ENCODE results near the gene ZNF214.

The ZNF214 gene

DNA sequence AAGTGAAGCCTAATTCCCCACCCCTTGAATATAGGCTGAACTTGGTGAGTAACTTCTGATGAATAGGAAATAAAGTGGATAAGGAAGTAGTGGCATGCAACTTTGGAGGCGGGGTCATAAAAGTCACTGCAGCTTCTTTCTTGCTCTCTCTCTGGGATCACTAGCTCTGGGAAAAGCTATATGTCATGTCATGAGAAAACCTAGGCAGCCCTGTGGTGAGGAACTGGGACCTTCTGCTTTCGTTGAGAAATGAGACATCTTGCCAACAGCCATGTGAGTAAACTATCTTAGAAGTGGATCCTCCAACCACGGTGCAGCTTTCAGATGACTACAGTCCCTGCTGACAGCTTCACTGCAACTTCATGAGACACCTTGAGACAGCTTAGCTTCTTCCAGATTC lies 15.7 kb downstream of the ZNF214 start:
- H3K36me3 ChIP-seq (ENCODE audit: insufficient read depth, low read length) = no peaks in the 10 kb centered on the region
- H3K79me2 ChIP-seq (ENCODE audit: insufficient read depth, low read length) = no peaks in the 10 kb centered on the region
- no peaks in the 10 kb centered on the region for H3K9me2 ChIP-seq (ENCODE audit: low read depth, low read length)
- no peaks in the 10 kb centered on the region for H3K27me3 ChIP-seq (ENCODE audit: insufficient read depth, low read length)
- TF ChIP-seq, protein P1, sequence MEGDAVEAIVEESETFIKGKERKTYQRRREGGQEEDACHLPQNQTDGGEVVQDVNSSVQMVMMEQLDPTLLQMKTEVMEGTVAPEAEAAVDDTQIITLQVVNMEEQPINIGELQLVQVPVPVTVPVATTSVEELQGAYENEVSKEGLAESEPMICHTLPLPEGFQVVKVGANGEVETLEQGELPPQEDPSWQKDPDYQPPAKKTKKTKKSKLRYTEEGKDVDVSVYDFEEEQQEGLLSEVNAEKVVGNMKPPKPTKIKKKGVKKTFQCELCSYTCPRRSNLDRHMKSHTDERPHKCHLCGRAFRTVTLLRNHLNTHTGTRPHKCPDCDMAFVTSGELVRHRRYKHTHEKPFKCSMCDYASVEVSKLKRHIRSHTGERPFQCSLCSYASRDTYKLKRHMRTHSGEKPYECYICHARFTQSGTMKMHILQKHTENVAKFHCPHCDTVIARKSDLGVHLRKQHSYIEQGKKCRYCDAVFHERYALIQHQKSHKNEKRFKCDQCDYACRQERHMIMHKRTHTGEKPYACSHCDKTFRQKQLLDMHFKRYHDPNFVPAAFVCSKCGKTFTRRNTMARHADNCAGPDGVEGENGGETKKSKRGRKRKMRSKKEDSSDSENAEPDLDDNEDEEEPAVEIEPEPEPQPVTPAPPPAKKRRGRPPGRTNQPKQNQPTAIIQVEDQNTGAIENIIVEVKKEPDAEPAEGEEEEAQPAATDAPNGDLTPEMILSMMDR (IDR thresholded peaks at IDR 0.05; ENCODE audit: low read length) = no peak
- TF ChIP-seq EZH2 (IDR thresholded peaks at IDR 0.05; ENCODE audit: borderline replicate concordance, low read length) = no peak
- H3K9ac ChIP-seq (ENCODE audit: low read length) = no peak overlapping the region
- no peak overlapping the region for H2AFZ ChIP-seq (ENCODE audit: low read length)
- no peaks in the 10 kb centered on the region for H3K9me3 ChIP-seq (ENCODE audit: low read length)
- H3K27ac ChIP-seq (ENCODE audit: low read depth, low read length, poor library complexity, severe bottlenecking) = no peak overlapping the region
- no peaks in the 10 kb centered on the region for H3F3A ChIP-seq (ENCODE audit: insufficient read depth, low read length)
- no peak overlapping the region for H3K4me2 ChIP-seq (ENCODE audit: low read length)
- no peaks in the 10 kb centered on the region for H3K4me1 ChIP-seq (ENCODE audit: insufficient read depth, low read length, severe bottlenecking)
- H4K20me1 ChIP-seq (ENCODE audit: insufficient read depth, low read length) = no peaks in the 10 kb centered on the region
- no peak overlapping the region for H3K4me3 ChIP-seq (ENCODE audit: low read depth, low read length, poor library complexity, severe bottlenecking)

DNA sequence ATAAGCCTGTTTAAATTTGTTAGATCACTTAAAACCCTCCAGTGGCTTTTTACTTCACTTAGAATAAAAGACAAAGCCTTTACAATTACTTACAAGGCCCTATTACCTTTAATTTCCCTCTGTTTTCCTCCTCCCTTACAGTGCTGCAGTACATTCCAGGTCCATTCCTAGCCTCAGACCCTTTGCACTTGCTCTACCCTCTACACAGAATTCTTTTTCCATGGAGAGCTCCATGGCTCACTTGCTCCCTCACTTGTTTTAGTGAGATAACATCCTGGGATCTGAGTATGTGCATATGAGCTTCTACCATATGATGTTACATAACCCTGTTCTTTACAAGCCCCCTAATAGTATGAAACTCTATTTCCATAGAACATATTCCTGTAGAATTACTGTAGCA lies 24.4 kb downstream of the ZNF214 start:
- no peaks in the 10 kb centered on the region for H3K79me2 ChIP-seq (ENCODE audit: insufficient read depth, low read length)
- no peaks in the 10 kb centered on the region for H4K20me1 ChIP-seq (ENCODE audit: insufficient read depth, low read length)
- no peak overlapping the region for H3K4me2 ChIP-seq (ENCODE audit: low read length)
- peaks cover 7% of the 10 kb centered on the region for H3K4me1 ChIP-seq (ENCODE audit: insufficient read depth, low read length, severe bottlenecking)
- no peaks in the 10 kb centered on the region for H3K27me3 ChIP-seq (ENCODE audit: insufficient read depth, low read length)
- no peak overlapping the region for H3K27ac ChIP-seq (ENCODE audit: low read depth, low read length, poor library complexity, severe bottlenecking)
- no peak for TF ChIP-seq EZH2 (IDR thresholded peaks at IDR 0.05; ENCODE audit: borderline replicate concordance, low read length)
- TF ChIP-seq, protein P1 (IDR thresholded peaks at IDR 0.05; ENCODE audit: low read length) = no peak
- no peak overlapping the region for H3K4me3 ChIP-seq (ENCODE audit: low read depth, low read length, poor library complexity, severe bottlenecking)
- H3K36me3 ChIP-seq (ENCODE audit: insufficient read depth, low read length) = no peaks in the 10 kb centered on the region
- no peaks in the 10 kb centered on the region for H3F3A ChIP-seq (ENCODE audit: insufficient read depth, low read length)
- H3K9ac ChIP-seq (ENCODE audit: low read length) = no peak overlapping the region
- no peaks in the 10 kb centered on the region for H3K9me3 ChIP-seq (ENCODE audit: low read length)
- no peaks in the 10 kb centered on the region for H3K9me2 ChIP-seq (ENCODE audit: low read depth, low read length)
- H2AFZ ChIP-seq (ENCODE audit: low read length) = no peak overlapping the region

DNA sequence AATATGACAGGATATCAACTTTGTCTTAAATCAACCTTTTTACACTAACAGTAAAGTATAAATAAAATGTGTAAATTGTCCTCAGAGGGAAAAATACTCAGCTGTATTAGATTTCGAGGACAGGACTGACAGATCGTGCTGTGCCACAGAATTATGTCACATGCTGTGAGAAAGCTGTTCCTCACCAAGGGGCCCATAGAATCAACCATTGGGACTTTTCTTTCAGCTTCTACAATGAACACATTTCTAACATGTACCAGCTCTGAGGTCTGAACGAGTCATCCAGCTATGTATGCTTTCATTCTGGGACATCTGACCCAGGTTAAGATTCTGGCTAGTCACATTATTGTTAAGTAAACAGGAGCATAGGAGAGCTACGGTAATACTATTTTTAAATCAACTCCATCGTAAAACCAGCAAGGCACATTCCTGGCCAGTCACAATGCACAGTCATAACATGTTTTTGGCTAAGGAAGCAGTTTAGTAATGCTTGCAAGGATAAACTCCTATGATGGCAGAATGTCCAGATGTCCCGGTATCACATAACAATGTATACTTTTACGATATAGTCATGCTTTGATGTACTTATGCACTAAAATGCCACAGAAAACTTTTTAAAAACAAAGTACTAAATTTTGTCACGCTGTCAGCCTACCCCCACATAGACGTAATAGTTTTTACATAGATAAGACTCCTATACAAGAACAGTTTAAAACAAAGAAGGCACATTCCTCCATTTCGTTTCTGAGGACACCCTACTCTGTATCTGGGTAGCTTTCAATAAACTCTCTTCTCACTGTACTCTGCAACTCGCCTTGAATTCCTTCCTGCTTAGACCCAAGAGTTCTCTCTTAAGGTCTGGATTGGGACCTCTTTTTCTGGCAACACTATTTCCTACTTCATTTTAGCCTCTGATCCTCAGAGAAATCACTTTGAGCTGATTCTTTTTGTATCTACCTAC lies 27.4 kb downstream of the ZNF214 start:
- Histone ChIP-seq H3K9ac (ENCODE audit: low read length) (no peak overlapping the region), H3K36me3 (ENCODE audit: insufficient read depth, low read length) (no peaks in the 10 kb centered on the region), H3K9me2 (ENCODE audit: low read depth, low read length) (no peaks in the 10 kb centered on the region), H3K27ac (ENCODE audit: low read depth, low read length, poor library complexity, severe bottlenecking) (no peak overlapping the region), H3K4me3 (ENCODE audit: low read depth, low read length, poor library complexity, severe bottlenecking) (no peak overlapping the region), H3K9me3 (ENCODE audit: low read length) (no peaks in the 10 kb centered on the region), H3K4me2 (ENCODE audit: low read length) (no peak overlapping the region), H3K4me1 (ENCODE audit: insufficient read depth, low read length, severe bottlenecking) (peaks cover 5% of the 10 kb centered on the region), H3F3A (ENCODE audit: insufficient read depth, low read length) (no peaks in the 10 kb centered on the region), H3K79me2 (ENCODE audit: insufficient read depth, low read length) (no peaks in the 10 kb centered on the region), H4K20me1 (ENCODE audit: insufficient read depth, low read length) (no peaks in the 10 kb centered on the region), H2AFZ (ENCODE audit: low read length) (no peak overlapping the region), H3K27me3 (ENCODE audit: insufficient read depth, low read length) (no peaks in the 10 kb centered on the region)
- TF ChIP-seq, protein P1 (IDR thresholded peaks at IDR 0.05; ENCODE audit: low read length) = no peak
- TF ChIP-seq EZH2 (IDR thresholded peaks at IDR 0.05; ENCODE audit: borderline replicate concordance, low read length) = no peak

Data from OCI-LY1 (cell line).